K562 (cell line): Measurements from ENCODE around the gene VMA21. TPM values are rescaled to one million over a fixed set of nuclear protein-coding genes. Genes with fewer than 3 reads are reported as not detected.

Experiments
- CEBPG ChIP-seq, 3 experiments: fragments of 200-800 bp in 1 of 3; sonication (Bioruptor generic) in 1 of 3; sonication (generic) in 1 of 3; formaldehyde crosslinking in 1 of 3; IDR thresholded peaks in 2 of 3; conservative IDR thresholded peaks in 1 of 3; 2 replicates each; pipeline versions ENCODE4 v1.6.1 to v1.8.0; 2016 to 2022; ENCODE audit warnings: missing compliant biosample characterization in 2 of 3, missing genetic modification characterization in 2 of 3, mild to moderate bottlenecking in 1 of 3, missing genetic modification reagents in 1 of 3
- CHD2 ChIP-seq: IDR thresholded peaks from 2 replicates; pipeline ENCODE4 v1.6.1; 2011; ENCODE audit warnings: low read depth, low read length
- DMBX1 ChIP-seq: fragments of 250-450 bp; sonication (Bioruptor Pico); IDR thresholded peaks from 2 replicates; pipeline ENCODE4 v1.8.0; 2022; ENCODE audit warnings: inconsistent platforms, mild to moderate bottlenecking, moderate library complexity, borderline replicate concordance
- GABPA ChIP-seq: fragments of 200-800 bp; sonication (Bioruptor generic); conservative IDR thresholded peaks from 2 replicates; pipeline ENCODE4 v1.6.1; 2016; ENCODE audit warnings: low read depth, missing genetic modification characterization, missing compliant biosample characterization
- HEY1 ChIP-seq: fragments of 250-450 bp; sonication (Bioruptor Pico); IDR thresholded peaks from 2 replicates; pipeline ENCODE4 v1.5.0; 2020; ENCODE audit warnings: mild to moderate bottlenecking, moderate library complexity, borderline replicate concordance
- HMGN3 ChIP-seq: IDR thresholded peaks from 2 replicates; pipeline ENCODE4 v1.6.1; 2011; ENCODE audit warnings: borderline replicate concordance, low read depth, mild to moderate bottlenecking, mixed read lengths, low read length; ENCODE audit not compliant: insufficient read length; ENCODE audit errors: extremely low read depth
- NR3C1 ChIP-seq: sonication (generic); formaldehyde crosslinking; IDR thresholded peaks from 2 replicates; pipeline ENCODE4 v1.8.1; 2022; ENCODE audit warnings: missing genetic modification reagents
- TBL1XR1 ChIP-seq, 2 experiments: IDR thresholded peaks; 2 replicates each; pipeline ENCODE4 v1.6.1; 2012; ENCODE audit warnings: improper control_type of control experiment in 2 of 2, low read length in 2 of 2, mild to moderate bottlenecking in 1 of 2
- TEAD4 ChIP-seq, 2 experiments: sonication (generic) in 1 of 2; formaldehyde crosslinking in 1 of 2; IDR thresholded peaks; 2 replicates each; pipeline versions ENCODE4 v1.6.1 to v1.8.0; 2012 to 2022; ENCODE audit warnings: borderline replicate concordance in 1 of 2, inconsistent platforms in 1 of 2, low read length in 1 of 2, mild to moderate bottlenecking in 1 of 2, missing genetic modification reagents in 1 of 2
- TGIF2 ChIP-seq: sonication (generic); formaldehyde crosslinking; IDR thresholded peaks from 2 replicates; pipeline ENCODE4 v1.8.1; 2022; ENCODE audit warnings: mild to moderate bottlenecking, missing genetic modification reagents, moderate library complexity
- TOE1 ChIP-seq, 2 experiments: fragments of 450-650 bp in 1 of 2; sonication (generic) in 1 of 2; formaldehyde crosslinking in 1 of 2; IDR thresholded peaks; 2 replicates each; pipeline versions ENCODE4 v1.7.1 to v1.8.0; 2016 to 2022; ENCODE audit warnings: borderline replicate concordance in 2 of 2, mild to moderate bottlenecking in 2 of 2, antibody characterized with exemption in 1 of 2, inconsistent platforms in 1 of 2, low read depth in 1 of 2, missing genetic modification reagents in 1 of 2, moderate library complexity in 1 of 2
- ZFX ChIP-seq: sonication (generic); formaldehyde crosslinking; IDR thresholded peaks from 2 replicates; pipeline ENCODE4 v1.8.0; 2022; ENCODE audit warnings: mild to moderate bottlenecking, missing genetic modification reagents, moderate library complexity
- ZNF274 ChIP-seq: IDR thresholded peaks from 2 replicates; pipeline ENCODE4 v1.6.1; 2011; ENCODE audit warnings: low read depth, mild to moderate bottlenecking, low read length, moderate library complexity, borderline replicate concordance
- polyA plus RNA-seq, 8 experiments: library from polyadenylated mRNA; depleted of rRNA in 4 of 8; stranded (reverse) in 5 of 8; unstranded in 3 of 8; fragments of >200 nt; fragmentation: Nextera tagmentation in 2 of 8; fragmentation: Illumina TruSeq in 1 of 8; extraction: Ambion mirVana in 2 of 8; extraction: Trizol in 1 of 8; gene quantifications; 2 replicates each; pipeline versions ENCODE4 v1.2.1 to v1.2.3, GENCODE V29; 2011 to 2014; ENCODE audit warnings: inconsistent platforms in 1 of 8, missing spikeins in 1 of 8
- total RNA-seq, 7 experiments: library from RNA; depleted of rRNA in 6 of 7; stranded (reverse); fragments of >200 nt in 6 of 7; fragmentation: Illumina TruSeq in 2 of 7; extraction: Trizol in 2 of 7; gene quantifications; 2 replicates each; pipeline versions ENCODE4 v1.2.1 to v1.2.3, GENCODE V29; 2011 to 2021; ENCODE audit warnings: low replicate concordance in 1 of 7
- TF ChIP-seq, protein P1 (sequence below), 2 experiments: fragments of 450-650 bp; conservative IDR thresholded peaks; 2 replicates each; pipeline ENCODE4 v1.6.1; 2017; ENCODE audit warnings: mild to moderate bottlenecking in 2 of 2, moderate library complexity in 2 of 2
- TF ChIP-seq, protein P2 (sequence below): sonication (generic); formaldehyde crosslinking; IDR thresholded peaks from 2 replicates; pipeline ENCODE4 v1.8.1; 2022; ENCODE audit warnings: missing genetic modification reagents
- TF ChIP-seq, protein P3 (sequence below): fragments of 450-650 bp; formaldehyde crosslinking; IDR thresholded peaks from 2 replicates; pipeline ENCODE4 v1.4.0; 2020; ENCODE audit warnings: mild to moderate bottlenecking, moderate library complexity

Gene VMA21
- total and polyA plus RNA-seq, 9 of the 15 experiments (the other 6 are each of a cell fraction or from before 2014, with no cell fraction given), result 17.5 to 101 (median 47.5) TPM

DNA sequence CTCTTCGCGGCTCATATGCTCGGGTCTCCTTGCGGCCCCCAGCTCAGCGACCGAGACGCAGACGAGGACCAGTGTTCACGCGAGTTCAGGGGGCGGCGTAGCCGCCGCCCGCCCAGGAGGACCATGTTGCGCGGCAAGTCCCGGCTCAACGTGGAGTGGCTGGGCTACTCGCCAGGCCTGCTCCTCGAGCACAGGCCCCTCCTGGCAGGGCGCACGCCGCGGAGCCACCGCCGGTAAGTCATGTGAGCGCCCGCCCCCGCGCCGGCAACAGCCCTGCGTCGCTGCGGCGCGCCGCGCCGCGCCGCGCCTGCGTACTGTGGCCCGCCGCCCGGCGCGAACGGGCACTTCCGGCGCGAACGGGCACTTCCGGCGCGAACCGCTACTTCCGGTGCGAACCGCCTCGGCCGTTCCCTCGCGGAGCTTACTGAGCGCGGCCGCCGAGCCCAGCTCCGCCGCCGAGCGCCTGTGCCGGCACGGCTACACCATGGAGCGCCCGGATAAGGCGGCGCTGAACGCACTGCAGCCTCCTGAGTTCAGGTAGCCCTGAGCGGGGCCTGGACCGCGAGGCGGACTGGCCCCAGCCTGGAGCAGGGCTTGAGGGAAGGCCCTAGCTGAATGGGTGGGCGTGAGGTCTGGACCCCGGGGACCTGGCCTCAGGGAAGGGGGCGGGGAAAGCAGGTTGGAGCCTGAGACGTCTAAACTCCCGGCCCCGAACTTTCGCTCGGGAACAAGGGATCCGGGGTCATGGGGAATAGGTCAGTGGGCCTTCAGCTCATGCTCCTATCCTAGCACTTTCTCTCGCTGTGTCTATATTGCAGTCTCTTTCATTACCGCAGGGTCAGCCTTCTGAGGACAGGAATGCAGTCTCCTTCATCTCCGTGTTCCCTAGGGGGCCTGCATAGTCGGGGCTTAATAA, at the start of gene VMA21 (continued):
- TF ChIP-seq, protein P1, sequence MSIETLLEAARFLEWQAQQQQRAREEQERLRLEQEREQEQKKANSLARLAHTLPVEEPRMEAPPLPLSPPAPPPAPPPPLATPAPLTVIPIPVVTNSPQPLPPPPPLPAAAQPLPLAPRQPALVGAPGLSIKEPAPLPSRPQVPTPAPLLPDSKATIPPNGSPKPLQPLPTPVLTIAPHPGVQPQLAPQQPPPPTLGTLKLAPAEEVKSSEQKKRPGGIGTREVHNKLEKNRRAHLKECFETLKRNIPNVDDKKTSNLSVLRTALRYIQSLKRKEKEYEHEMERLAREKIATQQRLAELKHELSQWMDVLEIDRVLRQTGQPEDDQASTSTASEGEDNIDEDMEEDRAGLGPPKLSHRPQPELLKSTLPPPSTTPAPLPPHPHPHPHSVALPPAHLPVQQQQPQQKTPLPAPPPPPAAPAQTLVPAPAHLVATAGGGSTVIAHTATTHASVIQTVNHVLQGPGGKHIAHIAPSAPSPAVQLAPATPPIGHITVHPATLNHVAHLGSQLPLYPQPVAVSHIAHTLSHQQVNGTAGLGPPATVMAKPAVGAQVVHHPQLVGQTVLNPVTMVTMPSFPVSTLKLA (conservative IDR thresholded peaks at IDR 0.05), result peak; percentile 53 to 55; a peak in 3 of 4 replicates
- TF ChIP-seq TOE1 (IDR thresholded peaks at IDR 0.05; ENCODE audit: borderline replicate concordance), result peak; percentile 44; the same call in 1 of the 2 replicates
- no peak for TF ChIP-seq TOE1 (CRISPR knock-in tag; IDR thresholded peaks at IDR 0.05; ENCODE audit: borderline replicate concordance, low read depth)
- no peak for TF ChIP-seq CEBPG (CRISPR knock-in tag; IDR thresholded peaks at IDR 0.05)
- 0 out of 4 replicates have a peak, but pooled peaks of 1 of the 2 experiments have one; percentile 28 for TF ChIP-seq CEBPG (tag; conservative IDR thresholded peaks at IDR 0.05 in 1 of 2, IDR thresholded peaks at IDR 0.05 in 1 of 2)
- TF ChIP-seq NR3C1 (CRISPR knock-in tag), result peak; percentile 88
- TF ChIP-seq CHD2, result 0 out of 2 replicates have a peak, but pooled peaks have one; percentile 11
- no peak for TF ChIP-seq HEY1 (CRISPR knock-in tag)
- TF ChIP-seq TBL1XR1 (IDR thresholded peaks at IDR 0.05; ENCODE audit: low read length in 2 of 2), result no peak; a peak in 1 of 4 replicates
- TF ChIP-seq TEAD4 (IDR thresholded peaks at IDR 0.05; ENCODE audit: low read length), result no peak
- no peak for TF ChIP-seq TEAD4 (CRISPR knock-in tag; IDR thresholded peaks at IDR 0.05; ENCODE audit: borderline replicate concordance)
- TF ChIP-seq GABPA, result peak; percentile 98
- TF ChIP-seq ZFX (CRISPR knock-in tag), result peak; percentile 94
- TF ChIP-seq, protein P2, sequence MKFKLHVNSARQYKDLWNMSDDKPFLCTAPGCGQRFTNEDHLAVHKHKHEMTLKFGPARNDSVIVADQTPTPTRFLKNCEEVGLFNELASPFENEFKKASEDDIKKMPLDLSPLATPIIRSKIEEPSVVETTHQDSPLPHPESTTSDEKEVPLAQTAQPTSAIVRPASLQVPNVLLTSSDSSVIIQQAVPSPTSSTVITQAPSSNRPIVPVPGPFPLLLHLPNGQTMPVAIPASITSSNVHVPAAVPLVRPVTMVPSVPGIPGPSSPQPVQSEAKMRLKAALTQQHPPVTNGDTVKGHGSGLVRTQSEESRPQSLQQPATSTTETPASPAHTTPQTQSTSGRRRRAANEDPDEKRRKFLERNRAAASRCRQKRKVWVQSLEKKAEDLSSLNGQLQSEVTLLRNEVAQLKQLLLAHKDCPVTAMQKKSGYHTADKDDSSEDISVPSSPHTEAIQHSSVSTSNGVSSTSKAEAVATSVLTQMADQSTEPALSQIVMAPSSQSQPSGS, result 0 out of 2 replicates have a peak, but pooled peaks have one; percentile 43
- peak; percentile 64 for TF ChIP-seq HMGN3
- TF ChIP-seq, protein P3, sequence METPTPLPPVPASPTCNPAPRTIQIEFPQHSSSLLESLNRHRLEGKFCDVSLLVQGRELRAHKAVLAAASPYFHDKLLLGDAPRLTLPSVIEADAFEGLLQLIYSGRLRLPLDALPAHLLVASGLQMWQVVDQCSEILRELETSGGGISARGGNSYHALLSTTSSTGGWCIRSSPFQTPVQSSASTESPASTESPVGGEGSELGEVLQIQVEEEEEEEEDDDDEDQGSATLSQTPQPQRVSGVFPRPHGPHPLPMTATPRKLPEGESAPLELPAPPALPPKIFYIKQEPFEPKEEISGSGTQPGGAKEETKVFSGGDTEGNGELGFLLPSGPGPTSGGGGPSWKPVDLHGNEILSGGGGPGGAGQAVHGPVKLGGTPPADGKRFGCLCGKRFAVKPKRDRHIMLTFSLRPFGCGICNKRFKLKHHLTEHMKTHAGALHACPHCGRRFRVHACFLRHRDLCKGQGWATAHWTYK (CRISPR knock-in tag), result 0 out of 2 replicates have a peak, but pooled peaks have one; percentile 42
- TF ChIP-seq ZNF274, result no peak
- TF ChIP-seq TGIF2, result peak; percentile 25; the same call in 1 of the 2 replicates
- 0 out of 2 replicates have a peak, but pooled peaks have one; percentile 62 for TF ChIP-seq DMBX1
